Thyroid gland (tissue), 4 donors: ENCODE data around the gene MYH7B.

Source experiments
- POLR2A ChIP-seq, 2 donors: fragments of 450-650 bp; IDR thresholded peaks; one replicate each; pipeline ENCODE4 v1.6.1; 2017; ENCODE audit warnings: antibody characterized with exemption in 2 of 2, mild to moderate bottlenecking in 2 of 2, moderate library complexity in 1 of 2
- TF ChIP-seq, protein P1 (sequence below), 6 experiments: fragments of 200-600 bp in 3 of 6; fragments of 450-650 bp in 3 of 6; sonication (generic) in 3 of 6; IDR thresholded peaks; one replicate each; pipeline ENCODE4 v1.5.1; 2016 to 2019; ENCODE audit warnings: antibody characterized with exemption in 6 of 6, mild to moderate bottlenecking in 2 of 6, inconsistent platforms in 1 of 6, moderate library complexity in 1 of 6

- TF ChIP-seq, protein P1, sequence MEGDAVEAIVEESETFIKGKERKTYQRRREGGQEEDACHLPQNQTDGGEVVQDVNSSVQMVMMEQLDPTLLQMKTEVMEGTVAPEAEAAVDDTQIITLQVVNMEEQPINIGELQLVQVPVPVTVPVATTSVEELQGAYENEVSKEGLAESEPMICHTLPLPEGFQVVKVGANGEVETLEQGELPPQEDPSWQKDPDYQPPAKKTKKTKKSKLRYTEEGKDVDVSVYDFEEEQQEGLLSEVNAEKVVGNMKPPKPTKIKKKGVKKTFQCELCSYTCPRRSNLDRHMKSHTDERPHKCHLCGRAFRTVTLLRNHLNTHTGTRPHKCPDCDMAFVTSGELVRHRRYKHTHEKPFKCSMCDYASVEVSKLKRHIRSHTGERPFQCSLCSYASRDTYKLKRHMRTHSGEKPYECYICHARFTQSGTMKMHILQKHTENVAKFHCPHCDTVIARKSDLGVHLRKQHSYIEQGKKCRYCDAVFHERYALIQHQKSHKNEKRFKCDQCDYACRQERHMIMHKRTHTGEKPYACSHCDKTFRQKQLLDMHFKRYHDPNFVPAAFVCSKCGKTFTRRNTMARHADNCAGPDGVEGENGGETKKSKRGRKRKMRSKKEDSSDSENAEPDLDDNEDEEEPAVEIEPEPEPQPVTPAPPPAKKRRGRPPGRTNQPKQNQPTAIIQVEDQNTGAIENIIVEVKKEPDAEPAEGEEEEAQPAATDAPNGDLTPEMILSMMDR (IDR thresholded peaks at IDR 0.05) = no peak
- TF ChIP-seq POLR2A (IDR thresholded peaks at IDR 0.05) = no peak
Observed at GRCh38 chr20:34945315-34946077, 10.2 kb upstream of the MYH7B start.
